BJ (cell line): ENCODE measurements around the gene ZBTB9. TPM values are rescaled to one million over a fixed set of nuclear protein-coding genes. Genes with fewer than 3 reads are reported as not detected.

Source experiments
- CTCF ChIA-PET: fragments of 350-600 bp; formaldehyde crosslinking; extraction: SDS; loops from one replicate; lab custom pipeline; 2021; ENCODE audit warnings: antibody characterized with exemption, inconsistent platforms; lab: Yijun Ruan, JAX
- POLR2A ChIA-PET: fragments of 300-600 bp; sonication (Branson Sonifier 250); formaldehyde crosslinking; extraction: SDS; loops from one replicate; lab custom pipeline; 2021; ENCODE audit warnings: antibody characterized with exemption; lab: Charles Lee
- DNase-seq: peaks from one replicate; pipeline ENCODE4 v3.0.0-alpha.2; 2011; ENCODE audit warnings: low read depth
- H3K27me3 ChIP-seq: 2 replicates; pipeline ENCODE4 v1.6.0; 2011; ENCODE audit warnings: low read length; ENCODE audit not compliant: control insufficient read depth, insufficient read depth
- H3K36me3 ChIP-seq: 2 replicates; pipeline ENCODE4 v1.5.1; 2011; ENCODE audit warnings: low read length; ENCODE audit not compliant: control insufficient read depth, insufficient read depth
- H3K4me3 ChIP-seq: 2 replicates; pipeline ENCODE4 v1.5.1; 2011; ENCODE audit warnings: low read depth, mild to moderate bottlenecking, control low read depth, low read length
- CTCF ChIP-seq: IDR thresholded peaks from 2 replicates; pipeline ENCODE4 v1.5.1; 2011; ENCODE audit warnings: low read depth, mild to moderate bottlenecking, control low read depth, inconsistent platforms, low read length, moderate library complexity; ENCODE audit not compliant: insufficient read depth
- polyA plus RNA-seq: library from polyadenylated mRNA; depleted of rRNA; stranded (reverse); fragments of >200 nt; gene quantifications from 2 replicates; pipeline ENCODE4 v1.2.3, GENCODE V29; 2011

The ZBTB9 gene
- polyA plus RNA-seq, 1 experiment = 5.7 TPM

DNA sequence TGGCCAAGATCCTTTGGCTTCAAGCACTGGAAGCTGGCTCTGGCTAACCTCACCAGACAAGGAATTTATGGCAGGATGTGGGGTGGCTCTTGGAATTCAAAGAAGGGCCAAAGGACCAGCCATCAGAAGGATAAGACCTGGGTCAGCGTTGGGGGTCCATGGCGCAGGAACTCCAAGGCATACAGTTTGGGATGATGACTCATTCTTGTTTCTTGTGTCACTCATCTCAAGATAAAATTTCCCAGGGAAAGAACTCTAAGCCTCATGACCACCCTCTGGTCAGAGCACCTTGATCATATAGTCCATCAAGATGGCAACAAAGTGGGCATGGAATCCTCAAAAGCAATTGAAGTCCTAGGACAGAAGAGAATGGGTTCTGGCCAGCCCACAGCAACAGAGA, 4.8 kb downstream of the ZBTB9 start:
- H3K27me3 ChIP-seq = no peaks in the 10 kb centered on the region
- no peak for TF ChIP-seq CTCF
- POLR2A ChIA-PET = no interaction called here
- CTCF ChIA-PET = interaction anchor here (0.7 kb wide), 1 partner anchor 75 kb away, joined by 3 read pairs; no protein-coding TSS in a partner anchor
- peaks cover 2% of the 10 kb centered on the region; the same call in 1 of the 2 replicates for H3K36me3 ChIP-seq
- no peak for DNase-seq
- no peak overlapping the region for H3K4me3 ChIP-seq

- DNase-seq = no peak
- 0 out of 2 replicates have a peak, but pooled peaks cover 2% of the 10 kb centered on the region for H3K27me3 ChIP-seq
- TF ChIP-seq CTCF = no peak
- no peak overlapping the region for H3K4me3 ChIP-seq
- no peaks in the 10 kb centered on the region for H3K36me3 ChIP-seq
- POLR2A ChIA-PET = no interaction called here
- CTCF ChIA-PET = no interaction called here
Observed at GRCh38 chr6:33466075-33466735, 11.8 kb downstream of the ZBTB9 start.

- ChIA-PET CTCF (interaction anchor here (1.8 kb wide), 1 partner anchor 13 kb away, joined by 4 read pairs; the partner anchor contains the start of gene ZBTB9), POLR2A (no interaction called here)
- 0 out of 2 replicates have a peak, but pooled peaks cover 2% of the 10 kb centered on the region for H3K27me3 ChIP-seq
- H3K4me3 ChIP-seq = no peak overlapping the region
- DNase-seq = no peak
- TF ChIP-seq CTCF = no peak
- H3K36me3 ChIP-seq = no peaks in the 10 kb centered on the region
Observed at GRCh38 chr6:33467091-33467490, 12.7 kb downstream of the ZBTB9 start.

DNA sequence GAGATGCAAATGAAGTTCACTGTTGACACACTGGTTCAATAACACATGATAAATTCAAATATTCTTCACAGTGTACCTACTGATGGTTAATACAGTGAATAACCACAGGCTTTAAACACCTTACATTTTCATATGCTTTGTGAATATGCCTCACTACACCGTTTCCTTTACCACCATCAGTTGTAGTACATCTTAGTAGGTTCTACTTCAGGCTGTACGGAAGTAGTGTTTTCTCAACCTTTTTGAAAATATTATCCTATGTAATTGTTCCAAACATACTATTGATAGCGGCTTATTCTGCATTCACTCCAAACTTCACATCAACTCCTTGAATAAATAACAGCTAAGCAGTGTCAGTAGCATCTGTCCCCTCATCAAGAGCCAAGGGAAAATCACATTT, 15.3 kb downstream of the ZBTB9 start:
- no peak overlapping the region for H3K4me3 ChIP-seq
- CTCF ChIA-PET = no interaction called here
- no peak for DNase-seq
- H3K27me3 ChIP-seq = 0 out of 2 replicates have a peak, but pooled peaks cover 3% of the 10 kb centered on the region
- no peaks in the 10 kb centered on the region for H3K36me3 ChIP-seq
- TF ChIP-seq CTCF = no peak
- POLR2A ChIA-PET = no interaction called here

DNA sequence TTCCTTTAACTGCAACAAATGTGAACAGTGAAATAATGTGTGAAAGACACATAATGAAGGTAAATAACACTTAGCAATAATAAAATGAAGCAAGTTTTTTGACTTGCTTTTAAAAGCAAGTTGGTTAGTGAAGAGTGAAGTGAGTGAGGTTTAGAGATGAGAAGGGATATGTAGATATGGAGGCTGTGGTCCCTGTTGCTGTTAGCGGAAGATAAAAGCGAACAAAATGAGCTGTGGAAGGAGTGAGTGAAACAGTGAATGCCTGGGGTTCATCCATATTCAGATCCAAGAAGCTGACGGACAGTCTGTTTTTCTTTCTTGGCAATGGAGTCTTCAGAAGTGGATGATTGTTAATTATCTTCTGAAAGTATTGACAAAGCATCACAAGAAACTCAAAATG, 23.5 kb downstream of the ZBTB9 start:
- Histone ChIP-seq H3K36me3 (no peaks in the 10 kb centered on the region), H3K27me3 (peaks cover 9% of the 10 kb centered on the region), H3K4me3 (no peak overlapping the region)
- ChIA-PET CTCF (interaction anchor here (0.8 kb wide), 1 partner anchor 37 kb away, joined by 5 read pairs; no protein-coding TSS in a partner anchor), POLR2A (no interaction called here)
- DNase-seq = no peak
- no peak for TF ChIP-seq CTCF
